Panc1 (cell line): ENCODE results near the gene PFKL. TPM values are rescaled to one million over a fixed set of nuclear protein-coding genes. Genes with fewer than 3 reads are reported as not detected.

Experiments
- ATAC-seq: fragments of 200-7000 bp; cut with Tn5 transposase; 2 replicates; pipeline ENCODE4 v1.9.1; 2020; ENCODE audit warnings: mild to moderate bottlenecking, moderate library complexity
- BruUV-seq: library from RNA; stranded (reverse); fragments of 400-500 nt; replicated peaks from 2 replicates; lab custom pipeline; 2021; lab: Mats Ljungman, UMichigan
- CTCF ChIA-PET: fragments of 300-600 bp; sonication (Branson Sonifier 250); formaldehyde crosslinking; loops from one replicate; lab custom pipeline; 2022; ENCODE audit warnings: antibody characterized with exemption; lab: Charles Lee
- POLR2A ChIA-PET: fragments of 300-600 bp; sonication (Branson Sonifier 250); formaldehyde crosslinking; loops from one replicate; lab custom pipeline; 2022; ENCODE audit warnings: antibody characterized with exemption; lab: Charles Lee
- DNase-seq: peaks from one replicate; pipeline ENCODE4 v3.0.0-alpha.2; 2010; ENCODE audit warnings: low read depth, low spot score
- H3K27ac ChIP-seq: 2 replicates; pipeline ENCODE4 v1.5.1; 2011; ENCODE audit warnings: mild to moderate bottlenecking, low read length, inconsistent platforms
- H3K27me3 ChIP-seq: fragments of 200-500 bp; sonication (Bioruptor generic); 2 replicates; pipeline ENCODE4 v1.6.0; 2014; ENCODE audit warnings: low read length, inconsistent platforms; ENCODE audit not compliant: control insufficient read depth, insufficient read depth
- H3K36me3 ChIP-seq: fragments of 200-500 bp; sonication (Bioruptor generic); 2 replicates; pipeline ENCODE4 v1.5.1; 2014; ENCODE audit warnings: inconsistent platforms, mild to moderate bottlenecking, low read length, moderate library complexity; ENCODE audit not compliant: control insufficient read depth, insufficient read depth
- H3K4me1 ChIP-seq: 2 replicates; pipeline ENCODE4 v1.5.1; 2011; ENCODE audit warnings: inconsistent platforms, mild to moderate bottlenecking, low read length, moderate library complexity; ENCODE audit not compliant: control insufficient read depth, insufficient read depth
- H3K4me3 ChIP-seq, 2 experiments: 2 replicates each; pipeline ENCODE4 v1.5.1; 2011 to 2012; ENCODE audit warnings: low read depth in 2 of 2, low read length in 2 of 2, mild to moderate bottlenecking in 2 of 2, inconsistent platforms in 1 of 2, moderate library complexity in 1 of 2
- H3K9me3 ChIP-seq: fragments of 200-500 bp; sonication (Bioruptor generic); 2 replicates; pipeline ENCODE4 v1.5.1; 2014; ENCODE audit warnings: low read depth, mild to moderate bottlenecking, inconsistent platforms, low read length, moderate library complexity; ENCODE audit not compliant: control insufficient read depth, insufficient read depth
- POLR2AphosphoS5 ChIP-seq: IDR thresholded peaks from 2 replicates; pipeline ENCODE4 v1.6.1; 2012; ENCODE audit warnings: mild to moderate bottlenecking, low read depth, low read length, moderate library complexity
- SIN3A ChIP-seq: IDR thresholded peaks from 2 replicates; pipeline ENCODE4 v1.6.1; 2012; ENCODE audit warnings: low read depth, mild to moderate bottlenecking, low read length, moderate library complexity, borderline replicate concordance; ENCODE audit not compliant: insufficient read depth
- TCF7L2 ChIP-seq: IDR thresholded peaks from 2 replicates; pipeline ENCODE4 v1.6.1; 2011; ENCODE audit warnings: mild to moderate bottlenecking, low read depth, low read length, inconsistent platforms
- in situ Hi-C: cut with HindIII; loops from 2 replicates; pipeline ENCODE4 v1.10.0; 2016; ENCODE audit warnings: low sequenced_read_pairs, low pct_unique_long_range_greater_than_20kb
- intact Hi-C: fragments of 100-400 bp; cut with micrococcal nuclease; formaldehyde crosslinking; loops from one replicate; pipeline ENCODE4 v1.10.0; 2022; ENCODE audit not compliant: unreplicated experiment
- total RNA-seq: library from RNA; stranded (reverse); gene quantifications from one replicate; pipeline ENCODE4 v1.2.1, GENCODE V29; 2021; ENCODE audit not compliant: unreplicated experiment
- TF ChIP-seq, protein P1 (sequence below): fragments of 450-650 bp; IDR thresholded peaks from 2 replicates; pipeline ENCODE4 v1.5.1; 2017; ENCODE audit warnings: mild to moderate bottlenecking
- TF ChIP-seq, protein P2 (sequence below), 2 experiments: IDR thresholded peaks; 2 replicates each; pipeline ENCODE4 v1.6.1; 2011 to 2012; ENCODE audit warnings: low read depth in 2 of 2, control low read depth in 1 of 2, low read length in 1 of 2, mild to moderate bottlenecking in 1 of 2, moderate library complexity in 1 of 2; ENCODE audit not compliant: insufficient read depth in 1 of 2

PFKL gene
- total RNA-seq, 1 experiment from 2014 or later: 70.1 TPM

DNA sequence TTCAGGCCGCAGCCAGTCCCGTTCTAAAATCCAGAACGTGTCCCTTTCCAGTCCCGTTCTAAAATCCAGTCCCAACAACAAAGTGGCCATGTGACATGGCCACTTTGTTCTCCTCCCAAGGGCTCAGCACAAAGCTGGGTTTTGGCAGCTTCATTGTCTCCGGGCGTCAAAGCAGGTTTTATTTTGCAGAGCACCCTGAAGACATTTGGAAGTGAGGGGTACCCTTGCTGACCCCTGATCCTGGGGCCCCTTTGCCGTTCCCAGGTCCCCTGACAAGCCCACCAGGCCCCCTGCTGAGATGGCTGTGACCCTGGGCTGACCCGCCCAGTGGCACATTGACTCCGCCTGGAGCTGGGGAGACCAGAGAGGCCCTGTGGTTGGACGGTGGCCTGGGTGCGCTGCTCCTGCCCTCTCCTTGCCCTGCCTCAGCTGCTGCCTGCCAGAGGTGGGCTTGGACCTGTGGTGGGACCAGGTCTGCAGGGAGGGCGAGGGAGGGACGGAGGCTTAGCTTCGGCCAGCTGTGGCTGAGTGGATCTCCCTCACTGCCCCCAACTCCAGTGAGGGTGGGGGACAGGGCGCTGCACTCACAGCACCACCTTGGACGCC is 4.3 kb downstream of the PFKL start:
- H3K4me1 ChIP-seq: peaks cover 15% of the 10 kb centered on the region
- BruUV-seq: no TSS peak
- H3K36me3 ChIP-seq: no peaks in the 10 kb centered on the region; the same call in 1 of the 2 replicates
- no peak overlapping the region for H3K4me3 ChIP-seq
- TF ChIP-seq POLR2AphosphoS5 (no peak), TCF7L2 (no peak), SIN3A (no peak)
- TF ChIP-seq, protein P1, sequence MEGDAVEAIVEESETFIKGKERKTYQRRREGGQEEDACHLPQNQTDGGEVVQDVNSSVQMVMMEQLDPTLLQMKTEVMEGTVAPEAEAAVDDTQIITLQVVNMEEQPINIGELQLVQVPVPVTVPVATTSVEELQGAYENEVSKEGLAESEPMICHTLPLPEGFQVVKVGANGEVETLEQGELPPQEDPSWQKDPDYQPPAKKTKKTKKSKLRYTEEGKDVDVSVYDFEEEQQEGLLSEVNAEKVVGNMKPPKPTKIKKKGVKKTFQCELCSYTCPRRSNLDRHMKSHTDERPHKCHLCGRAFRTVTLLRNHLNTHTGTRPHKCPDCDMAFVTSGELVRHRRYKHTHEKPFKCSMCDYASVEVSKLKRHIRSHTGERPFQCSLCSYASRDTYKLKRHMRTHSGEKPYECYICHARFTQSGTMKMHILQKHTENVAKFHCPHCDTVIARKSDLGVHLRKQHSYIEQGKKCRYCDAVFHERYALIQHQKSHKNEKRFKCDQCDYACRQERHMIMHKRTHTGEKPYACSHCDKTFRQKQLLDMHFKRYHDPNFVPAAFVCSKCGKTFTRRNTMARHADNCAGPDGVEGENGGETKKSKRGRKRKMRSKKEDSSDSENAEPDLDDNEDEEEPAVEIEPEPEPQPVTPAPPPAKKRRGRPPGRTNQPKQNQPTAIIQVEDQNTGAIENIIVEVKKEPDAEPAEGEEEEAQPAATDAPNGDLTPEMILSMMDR: no peak
- TF ChIP-seq, protein P2, sequence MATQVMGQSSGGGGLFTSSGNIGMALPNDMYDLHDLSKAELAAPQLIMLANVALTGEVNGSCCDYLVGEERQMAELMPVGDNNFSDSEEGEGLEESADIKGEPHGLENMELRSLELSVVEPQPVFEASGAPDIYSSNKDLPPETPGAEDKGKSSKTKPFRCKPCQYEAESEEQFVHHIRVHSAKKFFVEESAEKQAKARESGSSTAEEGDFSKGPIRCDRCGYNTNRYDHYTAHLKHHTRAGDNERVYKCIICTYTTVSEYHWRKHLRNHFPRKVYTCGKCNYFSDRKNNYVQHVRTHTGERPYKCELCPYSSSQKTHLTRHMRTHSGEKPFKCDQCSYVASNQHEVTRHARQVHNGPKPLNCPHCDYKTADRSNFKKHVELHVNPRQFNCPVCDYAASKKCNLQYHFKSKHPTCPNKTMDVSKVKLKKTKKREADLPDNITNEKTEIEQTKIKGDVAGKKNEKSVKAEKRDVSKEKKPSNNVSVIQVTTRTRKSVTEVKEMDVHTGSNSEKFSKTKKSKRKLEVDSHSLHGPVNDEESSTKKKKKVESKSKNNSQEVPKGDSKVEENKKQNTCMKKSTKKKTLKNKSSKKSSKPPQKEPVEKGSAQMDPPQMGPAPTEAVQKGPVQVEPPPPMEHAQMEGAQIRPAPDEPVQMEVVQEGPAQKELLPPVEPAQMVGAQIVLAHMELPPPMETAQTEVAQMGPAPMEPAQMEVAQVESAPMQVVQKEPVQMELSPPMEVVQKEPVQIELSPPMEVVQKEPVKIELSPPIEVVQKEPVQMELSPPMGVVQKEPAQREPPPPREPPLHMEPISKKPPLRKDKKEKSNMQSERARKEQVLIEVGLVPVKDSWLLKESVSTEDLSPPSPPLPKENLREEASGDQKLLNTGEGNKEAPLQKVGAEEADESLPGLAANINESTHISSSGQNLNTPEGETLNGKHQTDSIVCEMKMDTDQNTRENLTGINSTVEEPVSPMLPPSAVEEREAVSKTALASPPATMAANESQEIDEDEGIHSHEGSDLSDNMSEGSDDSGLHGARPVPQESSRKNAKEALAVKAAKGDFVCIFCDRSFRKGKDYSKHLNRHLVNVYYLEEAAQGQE (IDR thresholded peaks at IDR 0.05; ENCODE audit: insufficient read depth in 1 of 2, low read depth in 2 of 2, low read length in 1 of 2): no peak
- intact Hi-C loops (no loop called here), in situ Hi-C loops (no loop called here)
- POLR2A ChIA-PET: no interaction called here
- no peaks in the 10 kb centered on the region for H3K27me3 ChIP-seq
- ATAC-seq (no peak), DNase-seq (no peak)
- H3K27ac ChIP-seq: no peak overlapping the region
- CTCF ChIA-PET: no interaction called here
- no peaks in the 10 kb centered on the region for H3K9me3 ChIP-seq

DNA sequence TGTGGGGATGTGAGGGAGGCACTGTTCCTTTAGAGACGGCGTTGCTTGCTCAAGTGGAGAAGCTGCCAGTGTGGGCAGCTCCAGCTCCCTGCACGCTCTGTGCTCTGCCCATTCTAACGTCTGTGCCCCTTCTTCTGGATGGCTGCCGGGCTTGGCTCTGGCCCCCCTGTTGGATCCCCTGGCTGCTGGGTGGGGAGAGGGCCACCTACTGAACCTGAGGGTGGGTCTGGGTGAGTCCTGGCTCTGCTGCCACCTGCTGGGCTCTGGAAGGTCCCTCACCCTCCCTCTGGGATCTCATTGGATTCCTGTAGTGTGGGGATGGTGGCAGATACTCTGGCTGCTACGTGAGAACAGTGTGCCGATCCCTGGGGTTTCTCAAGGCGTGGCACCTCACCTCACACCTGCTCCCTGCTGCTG is 5.0 kb downstream of the PFKL start:
- Histone ChIP-seq H3K4me1 (peaks cover 13% of the 10 kb centered on the region), H3K4me3 (no peak overlapping the region), H3K36me3 (no peaks in the 10 kb centered on the region; the same call in 1 of the 2 replicates), H3K9me3 (no peaks in the 10 kb centered on the region), H3K27ac (no peak overlapping the region), H3K27me3 (no peaks in the 10 kb centered on the region)
- TF ChIP-seq, protein P2 (IDR thresholded peaks at IDR 0.05; ENCODE audit: insufficient read depth in 1 of 2, low read depth in 2 of 2, low read length in 1 of 2): no peak
- TF ChIP-seq, protein P1: peak; percentile 83
- no peak for TF ChIP-seq SIN3A
- peak; percentile 71 for ATAC-seq
- intact Hi-C loops: no loop called here
- no peak for DNase-seq
- no TSS peak for BruUV-seq
- CTCF ChIA-PET: no interaction called here
- in situ Hi-C loops: no loop called here
- POLR2A ChIA-PET: no interaction called here
